Choroid plexus epithelial cell (primary cell): ENCODE measurements around the gene NKX6-2.

ENCODE experiments used
- DNase-seq: peaks from one replicate; pipeline ENCODE4 v3.0.0-alpha.2; 2010; ENCODE audit warnings: low read depth
- H3K4me3 ChIP-seq: 2 replicates; pipeline ENCODE4 v1.5.1; 2011; ENCODE audit warnings: low read depth, mild to moderate bottlenecking, control low read depth, low read length, moderate library complexity
- CTCF ChIP-seq: conservative IDR thresholded peaks from 2 replicates; pipeline ENCODE4 v1.5.1; 2011; ENCODE audit warnings: low read depth, mild to moderate bottlenecking, control low read depth, inconsistent platforms, low read length, moderate library complexity

NKX6-2 gene

DNA sequence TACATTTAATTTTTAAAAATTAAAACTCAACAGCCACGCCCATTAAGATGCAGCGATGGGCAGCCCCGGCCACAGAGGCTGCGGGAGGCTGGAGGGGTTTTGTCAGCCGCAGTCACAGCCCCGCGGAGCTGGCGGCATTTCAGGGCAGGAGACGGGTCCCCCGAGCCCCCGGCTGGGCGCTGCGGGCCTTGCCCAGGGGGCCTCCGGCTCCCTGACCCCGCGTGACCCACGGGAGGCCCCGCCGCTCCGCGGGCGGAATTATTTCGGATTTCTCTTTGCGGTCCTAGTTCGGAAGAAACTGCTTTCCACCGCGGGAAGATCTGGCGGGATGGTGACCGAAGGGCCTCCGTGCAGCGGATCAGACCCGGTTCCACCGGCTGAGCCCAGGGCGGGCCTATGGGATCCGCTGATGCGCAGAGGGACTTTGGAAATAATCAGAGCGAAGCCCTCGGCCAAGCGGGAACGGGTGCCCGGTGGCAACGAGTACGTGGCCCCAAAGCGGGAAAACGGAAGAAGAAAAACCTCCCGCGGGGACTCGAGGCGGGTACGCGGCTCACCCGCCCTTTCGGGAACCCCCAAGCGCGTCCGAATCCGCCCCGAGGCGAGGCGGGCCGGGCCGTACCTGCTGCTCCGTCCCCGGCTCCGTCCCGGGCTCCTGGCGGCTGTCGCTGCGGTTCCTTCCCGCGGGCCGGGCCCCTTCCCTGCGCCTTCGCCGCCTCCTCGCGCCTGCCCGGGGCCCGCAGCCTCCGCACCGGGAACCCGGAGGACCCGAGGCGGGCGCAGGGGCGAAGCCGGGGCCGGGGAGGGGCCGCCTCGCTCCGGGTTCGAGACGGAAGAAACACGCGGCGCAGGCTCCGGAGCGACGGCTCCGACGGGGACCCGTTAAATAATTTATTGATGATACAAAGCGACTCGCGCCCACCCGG is 1.7 kb downstream of the NKX6-2 start:
- DNase-seq: no peak
- no peak overlapping the region for H3K4me3 ChIP-seq
- TF ChIP-seq CTCF: no peak

DNA sequence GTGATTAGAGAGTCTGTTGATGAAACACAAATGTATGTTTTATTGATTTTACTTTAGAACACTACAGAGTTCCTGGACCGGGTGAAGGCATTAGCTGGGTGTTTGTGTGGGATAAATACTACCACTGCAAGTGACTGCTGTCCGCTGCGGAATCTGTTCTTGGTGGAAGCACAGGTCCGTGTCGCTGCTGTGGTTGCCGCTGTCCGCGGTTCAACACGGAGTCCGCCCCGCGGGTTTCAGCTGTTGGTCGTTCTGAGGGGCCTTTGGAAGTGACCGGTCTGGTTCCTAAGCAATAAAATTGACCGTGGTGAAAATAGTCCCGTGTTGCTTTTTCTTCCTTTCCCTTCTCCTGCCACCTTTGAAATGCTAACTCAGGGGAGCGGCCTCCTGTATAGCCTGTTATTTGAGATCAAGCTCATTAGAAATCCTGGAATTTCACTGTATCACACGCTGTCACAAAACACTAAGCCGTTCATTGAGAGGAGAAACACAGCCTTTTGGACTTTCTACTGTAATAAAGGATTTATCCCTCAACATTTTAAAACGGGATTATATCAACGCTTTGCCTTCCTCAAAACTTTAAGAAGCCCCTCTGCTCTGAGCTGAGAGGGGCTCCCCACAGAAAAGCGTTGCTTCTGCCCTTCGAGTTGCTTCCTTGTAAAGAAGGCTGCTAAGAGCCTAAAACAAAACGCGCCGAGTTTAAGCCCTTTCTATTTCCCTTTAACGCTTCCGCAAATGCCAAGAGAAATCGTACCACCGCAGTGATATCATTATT is 2.6 kb downstream of the NKX6-2 start:
- no peak for DNase-seq
- TF ChIP-seq CTCF: no peak

GRCh38 chr10:132781556-132781955 is 4.4 kb downstream of the NKX6-2 start:
- no peak for DNase-seq
- H3K4me3 ChIP-seq: no peak overlapping the region
- no peak for TF ChIP-seq CTCF

More for the DNA sequence above, 2.6 kb downstream of the NKX6-2 start:
- H3K4me3 ChIP-seq: no peak overlapping the region

GRCh38 chr10:132780356-132780755 is 5.6 kb downstream of the NKX6-2 start:
- H3K4me3 ChIP-seq: no peak overlapping the region

GRCh38 chr10:132779549-132780294 is 6.2 kb downstream of the NKX6-2 start:
- DNase-seq: no peak
- no peak for TF ChIP-seq CTCF
- no peak overlapping the region for H3K4me3 ChIP-seq

More at GRCh38 chr10:132780356-132780755, 5.6 kb downstream of the NKX6-2 start:
- no peak for TF ChIP-seq CTCF
- no peak for DNase-seq

DNA sequence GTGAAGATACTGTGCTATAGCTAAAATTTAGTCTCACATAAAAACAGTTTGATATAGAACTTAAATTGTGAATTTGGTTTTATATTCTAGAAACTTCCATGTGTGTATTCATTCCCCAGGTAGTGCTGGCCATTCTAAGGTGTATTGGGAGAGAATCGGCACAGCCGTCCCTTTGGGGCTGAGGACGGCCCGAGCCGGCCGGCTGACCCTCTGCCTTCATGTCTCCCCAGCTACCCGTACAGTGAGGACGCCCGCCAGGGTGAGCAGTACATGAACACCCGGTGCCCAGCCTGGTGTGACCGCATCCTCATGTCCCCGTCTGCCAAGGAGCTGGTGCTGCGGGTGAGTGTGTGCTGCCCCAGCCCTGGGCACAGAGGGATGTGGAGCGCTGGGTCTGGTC is 8.5 kb downstream of the NKX6-2 start:
- no peak overlapping the region for H3K4me3 ChIP-seq
- no peak for TF ChIP-seq CTCF
- DNase-seq: no peak
